ENCODE data around the gene REG1A.

The REG1A gene

GRCh38 chr2:79114797-79115494 lies 5.3 kb upstream of the REG1A start:
- Histone ChIP-seq H3K9me2 (replicated peaks; ENCODE audit: insufficient read depth, low read length) (no peaks in the 10 kb centered on the region), H3K27me3 (ENCODE audit: low read length) (no peaks in the 10 kb centered on the region), H3F3A (ENCODE audit: insufficient read depth) (no peaks in the 10 kb centered on the region), H2AFZ (ENCODE audit: low read depth, low read length, severe bottlenecking) (no peak overlapping the region), H4K20me1 (ENCODE audit: low read depth, low read length) (no peaks in the 10 kb centered on the region), H3K4me2 (ENCODE audit: low read depth, low read length, poor library complexity, severe bottlenecking) (no peak overlapping the region), H3K79me2 (ENCODE audit: insufficient read depth, low read length) (no peaks in the 10 kb centered on the region), H3K27ac (ENCODE audit: low read depth, low read length) (no peak overlapping the region), H3K9me3 (ENCODE audit: insufficient read depth, low read length) (no peaks in the 10 kb centered on the region), H3K36me3 (ENCODE audit: low read length) (no peaks in the 10 kb centered on the region), H3K9ac (ENCODE audit: low read length) (no peak overlapping the region), H3K4me3 (ENCODE audit: insufficient read depth, low read length, poor library complexity, severe bottlenecking) (no peak overlapping the region)
- TF ChIP-seq CTCF (IDR thresholded peaks at IDR 0.05; ENCODE audit: insufficient read depth, low read length, poor library complexity, severe bottlenecking): no peak

GRCh38 chr2:79116997-79117928 lies 3.0 kb upstream of the REG1A start:
- Histone ChIP-seq H3K9ac (ENCODE audit: low read length) (no peak overlapping the region), H2AFZ (ENCODE audit: low read depth, low read length, severe bottlenecking) (no peak overlapping the region), H3K27ac (ENCODE audit: low read depth, low read length) (no peak overlapping the region), H3K27me3 (ENCODE audit: low read length) (no peaks in the 10 kb centered on the region), H3K79me2 (ENCODE audit: insufficient read depth, low read length) (no peaks in the 10 kb centered on the region), H3F3A (ENCODE audit: insufficient read depth) (no peaks in the 10 kb centered on the region), H3K9me2 (replicated peaks; ENCODE audit: insufficient read depth, low read length) (no peaks in the 10 kb centered on the region), H4K20me1 (ENCODE audit: low read depth, low read length) (no peaks in the 10 kb centered on the region), H3K4me2 (ENCODE audit: low read depth, low read length, poor library complexity, severe bottlenecking) (no peak overlapping the region), H3K36me3 (ENCODE audit: low read length) (no peaks in the 10 kb centered on the region), H3K9me3 (ENCODE audit: insufficient read depth, low read length) (no peaks in the 10 kb centered on the region), H3K4me3 (ENCODE audit: insufficient read depth, low read length, poor library complexity, severe bottlenecking) (no peak overlapping the region)
- TF ChIP-seq CTCF (IDR thresholded peaks at IDR 0.05; ENCODE audit: insufficient read depth, low read length, poor library complexity, severe bottlenecking) (no peak), EZH2phosphoT487 (conservative IDR thresholded peaks at IDR 0.05; ENCODE audit: low read length) (no peak)

GRCh38 chr2:79122676-79123075 lies 2.4 kb downstream of the REG1A start:
- TF ChIP-seq CTCF (IDR thresholded peaks at IDR 0.05; ENCODE audit: insufficient read depth, low read length, poor library complexity, severe bottlenecking) (no peak), EZH2phosphoT487 (conservative IDR thresholded peaks at IDR 0.05; ENCODE audit: low read length) (no peak)

More at GRCh38 chr2:79122676-79123075, 2.4 kb downstream of the REG1A start:
- Histone ChIP-seq H3K36me3 (ENCODE audit: low read length) (no peaks in the 10 kb centered on the region), H3K4me2 (ENCODE audit: low read depth, low read length, poor library complexity, severe bottlenecking) (no peak overlapping the region), H3K4me3 (ENCODE audit: insufficient read depth, low read length, poor library complexity, severe bottlenecking) (no peak overlapping the region), H3K9me3 (ENCODE audit: insufficient read depth, low read length) (no peaks in the 10 kb centered on the region), H3K9me2 (replicated peaks; ENCODE audit: insufficient read depth, low read length) (no peaks in the 10 kb centered on the region), H3K27me3 (ENCODE audit: low read length) (no peaks in the 10 kb centered on the region), H3K9ac (ENCODE audit: low read length) (no peak overlapping the region), H3K79me2 (ENCODE audit: insufficient read depth, low read length) (no peaks in the 10 kb centered on the region), H3F3A (ENCODE audit: insufficient read depth) (no peaks in the 10 kb centered on the region), H3K27ac (ENCODE audit: low read depth, low read length) (no peak overlapping the region), H4K20me1 (ENCODE audit: low read depth, low read length) (no peaks in the 10 kb centered on the region), H2AFZ (ENCODE audit: low read depth, low read length, severe bottlenecking) (no peak overlapping the region)
